Prostate gland (tissue), 2 donors: ENCODE results near the gene RRP12.

Source experiments
- CTCF ChIP-seq, 4 experiments: fragments of 200-600 bp in 2 of 4; fragments of 450-650 bp in 2 of 4; sonication (generic) in 2 of 4; IDR thresholded peaks; 1 replicate in 3 of 4; 2 replicates in 1 of 4; pipeline ENCODE4 v1.5.1; 2016 to 2019; ENCODE audit warnings: antibody characterized with exemption in 4 of 4, mild to moderate bottlenecking in 2 of 4, moderate library complexity in 2 of 4
- POLR2A ChIP-seq: fragments of 450-650 bp; IDR thresholded peaks from one replicate; pipeline ENCODE4 v1.6.1; 2016; ENCODE audit warnings: antibody characterized with exemption, mild to moderate bottlenecking
- POLR2AphosphoS5 ChIP-seq: sonication (generic); formaldehyde crosslinking; IDR thresholded peaks from one replicate; pipeline ENCODE4 v1.6.1; 2017; ENCODE audit warnings: antibody characterized with exemption

DNA sequence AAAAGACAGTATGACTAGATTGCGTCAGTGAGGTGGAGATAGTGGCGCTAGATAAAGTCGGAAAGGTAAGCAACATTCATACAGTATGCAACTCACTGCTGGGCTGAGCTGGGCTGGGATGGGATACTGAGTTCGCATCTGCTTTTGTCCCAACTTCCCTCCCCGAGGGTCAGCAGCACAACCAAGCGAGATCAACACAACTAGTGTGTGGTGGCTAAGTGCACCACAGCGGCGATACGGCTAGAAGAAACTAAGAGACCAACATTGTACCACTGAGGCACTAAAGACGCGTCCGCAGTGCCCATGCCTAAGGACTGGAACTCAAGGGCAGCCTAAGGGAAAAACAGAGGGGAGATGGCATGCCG lies 44.2 kb upstream of the RRP12 start:
- TF ChIP-seq POLR2AphosphoS5 (no peak), CTCF (IDR thresholded peaks at IDR 0.05) (no peak), POLR2A (no peak)
